ENCODE measurements around the gene ACTN4.
A peak's percentile ranks its signal among the peaks of the same experiment; 100 is the strongest.

The ACTN4 gene

DNA sequence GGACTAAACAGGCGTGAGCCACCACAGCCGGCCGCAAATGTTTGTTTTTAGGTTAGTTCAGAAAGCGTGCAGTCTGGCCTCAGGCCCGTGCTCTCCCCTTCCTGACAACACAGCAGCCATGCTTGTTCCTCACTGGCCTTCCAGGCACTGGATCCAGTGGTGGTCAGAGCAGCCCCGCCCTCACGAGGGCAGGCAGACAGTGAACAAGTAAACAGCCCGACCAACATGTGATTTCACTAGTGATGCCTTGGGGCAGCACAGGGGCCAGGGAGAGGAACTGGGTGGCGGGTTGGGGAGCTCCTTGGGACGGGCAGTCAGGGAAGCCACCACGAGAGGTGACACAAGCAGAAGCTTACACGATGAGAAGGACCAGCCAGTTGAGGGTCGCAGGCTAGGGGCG, 56.1 kb downstream of the ACTN4 start:
- no peak overlapping the region for H3K4me3 Mint-ChIP-seq

DNA sequence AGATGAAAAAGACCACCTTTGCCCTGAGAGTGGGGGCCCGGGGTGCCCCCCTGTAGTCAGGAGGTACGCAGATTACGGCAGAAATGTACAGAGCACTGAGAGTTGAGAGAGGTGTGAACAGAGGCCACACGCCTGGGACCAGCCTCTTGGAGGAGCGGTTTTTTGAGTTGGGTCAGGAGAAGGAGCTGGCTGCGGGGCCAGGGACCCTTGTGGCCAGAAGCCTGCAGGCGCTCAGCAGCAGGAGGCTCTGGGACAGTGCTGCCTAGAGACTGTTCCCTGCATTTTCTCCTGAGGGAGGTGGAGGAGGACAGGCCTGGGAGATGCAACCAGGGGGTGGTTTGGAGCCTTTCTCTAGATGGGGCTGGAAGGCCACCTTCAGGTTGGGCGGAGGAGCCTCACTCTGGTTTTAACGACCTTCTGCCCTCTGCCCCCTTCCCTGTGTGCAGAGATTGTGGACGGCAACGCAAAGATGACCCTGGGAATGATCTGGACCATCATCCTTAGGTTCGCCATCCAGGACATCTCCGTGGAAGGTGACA, 57.1 kb downstream of the ACTN4 start:
- Mint-ChIP-seq H3K36me3 (ENCODE audit: low read depth) (peaks cover 48% of the 10 kb centered on the region), H3K9me3 (no peaks in the 10 kb centered on the region), H3K4me1 (peaks cover 12% of the 10 kb centered on the region), H3K27ac (no peak overlapping the region), H3K27me3 (ENCODE audit: low read depth) (peaks cover 4% of the 10 kb centered on the region), H3K4me3 (no peak overlapping the region)
- TF ChIP-seq, protein P1, sequence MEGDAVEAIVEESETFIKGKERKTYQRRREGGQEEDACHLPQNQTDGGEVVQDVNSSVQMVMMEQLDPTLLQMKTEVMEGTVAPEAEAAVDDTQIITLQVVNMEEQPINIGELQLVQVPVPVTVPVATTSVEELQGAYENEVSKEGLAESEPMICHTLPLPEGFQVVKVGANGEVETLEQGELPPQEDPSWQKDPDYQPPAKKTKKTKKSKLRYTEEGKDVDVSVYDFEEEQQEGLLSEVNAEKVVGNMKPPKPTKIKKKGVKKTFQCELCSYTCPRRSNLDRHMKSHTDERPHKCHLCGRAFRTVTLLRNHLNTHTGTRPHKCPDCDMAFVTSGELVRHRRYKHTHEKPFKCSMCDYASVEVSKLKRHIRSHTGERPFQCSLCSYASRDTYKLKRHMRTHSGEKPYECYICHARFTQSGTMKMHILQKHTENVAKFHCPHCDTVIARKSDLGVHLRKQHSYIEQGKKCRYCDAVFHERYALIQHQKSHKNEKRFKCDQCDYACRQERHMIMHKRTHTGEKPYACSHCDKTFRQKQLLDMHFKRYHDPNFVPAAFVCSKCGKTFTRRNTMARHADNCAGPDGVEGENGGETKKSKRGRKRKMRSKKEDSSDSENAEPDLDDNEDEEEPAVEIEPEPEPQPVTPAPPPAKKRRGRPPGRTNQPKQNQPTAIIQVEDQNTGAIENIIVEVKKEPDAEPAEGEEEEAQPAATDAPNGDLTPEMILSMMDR (IDR thresholded peaks at IDR 0.05; ENCODE audit: unreplicated experiment in 3 of 3): no peak

More for the DNA sequence above, 56.1 kb downstream of the ACTN4 start:
- TF ChIP-seq, protein P1 (IDR thresholded peaks at IDR 0.05; ENCODE audit: unreplicated experiment in 3 of 3): no peak
- Mint-ChIP-seq H3K27me3 (ENCODE audit: low read depth) (peaks cover 4% of the 10 kb centered on the region), H3K36me3 (ENCODE audit: low read depth) (peaks cover 42% of the 10 kb centered on the region), H3K9me3 (no peaks in the 10 kb centered on the region), H3K27ac (no peak overlapping the region), H3K4me1 (peaks cover 23% of the 10 kb centered on the region)

DNA sequence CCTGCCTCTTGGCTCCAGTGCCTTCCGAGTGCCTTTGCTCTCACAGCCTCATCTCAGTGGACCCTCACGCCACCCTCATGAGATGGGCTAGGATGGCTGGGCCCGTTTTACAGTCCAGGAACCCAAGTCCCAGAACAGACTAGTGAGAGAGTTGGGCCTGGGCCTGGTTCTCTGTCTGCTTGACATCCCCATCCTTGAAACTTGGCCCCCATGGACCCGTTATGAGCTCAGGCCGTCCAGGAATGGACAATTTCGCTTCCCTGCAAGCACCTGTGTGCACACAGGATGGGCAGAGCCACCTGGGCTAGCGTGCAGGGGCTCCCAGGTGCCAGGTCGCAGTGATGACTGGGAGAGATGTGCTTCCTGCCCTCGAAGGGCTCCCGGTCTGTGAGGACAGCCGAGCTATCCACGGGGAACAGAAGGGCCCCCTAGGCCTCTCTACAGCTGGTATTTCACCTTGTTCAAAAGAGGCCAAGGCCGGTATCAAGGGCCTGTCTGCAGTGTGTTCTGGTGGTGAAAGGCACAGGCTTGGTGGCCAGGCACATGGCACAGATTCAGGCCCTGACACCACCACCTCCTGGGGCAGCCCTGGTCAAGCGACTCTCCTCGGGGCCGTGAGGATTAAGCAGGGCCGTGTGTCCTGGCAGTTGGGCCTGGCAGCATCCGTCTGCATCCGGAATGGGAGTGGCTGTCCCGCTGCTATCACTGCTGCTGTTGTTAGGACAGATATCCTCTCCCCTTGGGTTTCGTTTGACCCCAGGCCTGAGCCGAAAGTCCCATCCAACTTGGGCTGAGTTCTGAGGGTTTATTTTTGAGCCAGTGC, 58.0 kb downstream of the ACTN4 start:
- Mint-ChIP-seq H3K36me3 (ENCODE audit: low read depth) (peaks cover 50% of the 10 kb centered on the region), H3K9me3 (no peaks in the 10 kb centered on the region), H3K27ac (no peak overlapping the region), H3K4me3 (no peak overlapping the region), H3K4me1 (peaks cover 7% of the 10 kb centered on the region), H3K27me3 (ENCODE audit: low read depth) (peaks cover 4% of the 10 kb centered on the region)
- TF ChIP-seq, protein P1 (IDR thresholded peaks at IDR 0.05; ENCODE audit: unreplicated experiment in 3 of 3): no peak

DNA sequence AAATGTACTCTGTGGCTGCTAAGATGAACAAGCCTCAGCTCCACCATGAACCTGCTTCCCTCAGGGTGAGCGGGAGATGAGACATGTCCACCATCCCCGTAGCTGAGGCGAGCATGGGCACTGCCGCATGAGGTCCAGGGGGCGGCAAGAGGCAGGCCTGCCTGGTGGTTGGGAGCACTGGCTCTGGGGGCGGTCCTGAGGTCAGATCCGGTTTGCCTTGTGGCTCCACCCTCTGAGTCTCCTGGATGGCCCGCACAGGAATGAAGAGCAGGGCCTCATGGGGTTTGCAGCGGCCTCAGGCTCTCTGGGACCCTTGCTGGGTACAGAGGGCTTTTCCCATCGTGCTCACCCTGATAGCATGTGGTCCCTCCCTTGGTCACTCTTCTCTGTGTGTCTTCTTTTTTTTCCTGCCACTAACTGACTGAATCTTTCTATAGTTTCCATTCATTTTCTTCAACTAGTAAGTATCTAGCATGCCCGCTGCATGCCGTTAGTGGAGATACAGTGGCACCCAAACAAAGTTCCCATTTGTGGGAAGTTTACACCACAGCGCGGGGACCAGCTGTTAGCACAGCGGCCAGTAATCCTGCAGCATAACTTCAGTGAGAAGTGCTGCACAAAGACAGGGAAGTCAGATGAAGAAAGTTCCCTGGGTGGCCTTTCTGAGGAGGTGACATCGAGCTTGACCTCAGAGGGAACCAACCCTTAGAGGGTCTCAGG, 59.5 kb downstream of the ACTN4 start:
- H3K4me1 Mint-ChIP-seq: peaks cover 5% of the 10 kb centered on the region
- peaks cover 52% of the 10 kb centered on the region for H3K36me3 Mint-ChIP-seq (ENCODE audit: low read depth)
- peak overlapping the region in 1 of 3 experiments; percentile 69 for H3K27ac Mint-ChIP-seq
- no peak overlapping the region for H3K4me3 Mint-ChIP-seq
- H3K27me3 Mint-ChIP-seq (ENCODE audit: low read depth): peaks cover 4% of the 10 kb centered on the region
- no peaks in the 10 kb centered on the region for H3K9me3 Mint-ChIP-seq
- TF ChIP-seq, protein P1 (IDR thresholded peaks at IDR 0.05; ENCODE audit: unreplicated experiment in 3 of 3): no peak

DNA sequence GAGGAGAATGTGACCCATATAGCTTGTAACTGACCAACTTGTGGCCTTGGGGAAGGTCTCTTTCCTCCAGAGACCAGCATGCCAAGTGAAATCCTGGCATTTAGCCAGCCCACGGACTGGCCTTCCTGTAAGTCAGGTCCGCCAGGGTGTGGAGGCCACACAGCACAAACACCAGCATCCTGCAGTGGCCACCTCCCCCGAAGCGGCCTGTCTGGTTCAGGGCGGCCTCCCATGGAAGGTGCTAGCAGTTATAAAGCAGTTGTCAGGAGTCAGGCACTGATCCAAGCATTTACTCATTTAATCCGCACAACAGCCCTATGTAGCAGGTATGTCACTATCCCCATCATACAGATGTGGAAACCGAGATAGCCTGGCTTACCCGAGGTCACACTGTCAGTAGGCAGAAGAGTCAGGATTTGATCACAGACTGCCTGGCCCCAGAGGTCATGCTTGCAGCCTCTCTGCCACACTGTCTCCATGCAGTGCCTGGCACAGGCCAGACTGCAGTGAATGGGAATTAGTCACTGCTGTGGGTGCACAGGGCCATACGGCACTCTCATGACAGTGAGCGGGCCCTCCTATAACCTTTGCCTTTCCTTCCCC, 60.2 kb downstream of the ACTN4 start:
- H3K27me3 Mint-ChIP-seq (ENCODE audit: low read depth): peaks cover 4% of the 10 kb centered on the region
- H3K4me1 Mint-ChIP-seq: peaks cover 5% of the 10 kb centered on the region
- peaks cover 53% of the 10 kb centered on the region for H3K36me3 Mint-ChIP-seq (ENCODE audit: low read depth)
- no peak overlapping the region for H3K4me3 Mint-ChIP-seq
- TF ChIP-seq, protein P1 (IDR thresholded peaks at IDR 0.05; ENCODE audit: unreplicated experiment in 3 of 3): no peak
- H3K27ac Mint-ChIP-seq: no peak overlapping the region
- no peaks in the 10 kb centered on the region for H3K9me3 Mint-ChIP-seq
